ENCODE results near the gene MYCL.

The MYCL gene

GRCh38 chr1:39852876-39853275 is 48.8 kb downstream of the MYCL start:
- Histone ChIP-seq H3K36me3 (ENCODE audit: control insufficient read depth in 2 of 2, insufficient read depth in 1 of 2, low read length in 2 of 2) (peaks cover 3 to 54% of the 10 kb centered on the region in 2 experiments; a peak in 2 of 3 replicates), H3K4me3 (ENCODE audit: low read depth, low read length) (no peak overlapping the region), H3K9me3 (ENCODE audit: control insufficient read depth, insufficient read depth, low read depth, low read length) (no peaks in the 10 kb centered on the region), H3K27ac (ENCODE audit: extremely low read depth, low read depth, low read length) (peak overlapping the region; percentile 3; the same call in 1 of the 2 replicates), H3K4me1 (ENCODE audit: control insufficient read depth, insufficient read depth, low read length) (peaks cover 23% of the 10 kb centered on the region)
- ChIA-PET CTCF (interaction anchor here (0.6 to 1.0 kb wide), 2 partner anchors 50 to 180 kb away, joined by 3 read pairs; no protein-coding TSS in a partner anchor), POLR2A (interaction anchor here (0.5 to 1.0 kb wide), 2 partner anchors 15 to 50 kb away, joined by 3 to 5 read pairs; no protein-coding TSS in a partner anchor)
- TF ChIP-seq MYNN (tag by site-specific recombination; IDR thresholded peaks at IDR 0.05; ENCODE audit: borderline replicate concordance) (no peak), ZNF600 (tag by site-specific recombination; IDR thresholded peaks at IDR 0.05) (0 out of 2 replicates have a peak, but pooled peaks have one; percentile 16), IKZF3 (tag by site-specific recombination; IDR thresholded peaks at IDR 0.05) (no peak)

GRCh38 chr1:39852214-39852791 is 49.4 kb downstream of the MYCL start:
- no peak overlapping the region for H3K4me3 ChIP-seq (ENCODE audit: low read depth, low read length)
- peaks cover 23% of the 10 kb centered on the region for H3K4me1 ChIP-seq (ENCODE audit: control insufficient read depth, insufficient read depth, low read length)
- no peaks in the 10 kb centered on the region for H3K9me3 ChIP-seq (ENCODE audit: control insufficient read depth, insufficient read depth, low read depth, low read length)
- peak overlapping the region; percentile 3; the same call in 1 of the 2 replicates for H3K27ac ChIP-seq (ENCODE audit: extremely low read depth, low read depth, low read length)
- ChIA-PET POLR2A (interaction anchor here (0.5 to 1.0 kb wide), 2 partner anchors 16 to 49 kb away, joined by 3 to 5 read pairs; no protein-coding TSS in a partner anchor), CTCF (interaction anchor here (0.7 to 1.0 kb wide), 2 partner anchors 50 to 67 kb away, joined by 3 read pairs; no protein-coding TSS in a partner anchor)
- H3K36me3 ChIP-seq (ENCODE audit: control insufficient read depth in 2 of 2, insufficient read depth in 1 of 2, low read length in 2 of 2): peaks cover 3 to 59% of the 10 kb centered on the region in 2 experiments; a peak in 2 of 3 replicates
- no peak for TF ChIP-seq TRIM28 (IDR thresholded peaks at IDR 0.05; ENCODE audit: borderline replicate concordance, low read length)
- TF ChIP-seq ZNF114 (tag by site-specific recombination; IDR thresholded peaks at IDR 0.05): no peak
- no peak for TF ChIP-seq ZSCAN16 (tag by site-specific recombination; IDR thresholded peaks at IDR 0.05)
- TF ChIP-seq ZEB2 (tag by site-specific recombination; IDR thresholded peaks at IDR 0.05): peak; percentile 86
- TF ChIP-seq GFI1B (tag by site-specific recombination; IDR thresholded peaks at IDR 0.05): 0 out of 2 replicates have a peak, but pooled peaks have one; percentile 31
- TF ChIP-seq PATZ1 (tag by site-specific recombination; IDR thresholded peaks at IDR 0.05): 0 out of 2 replicates have a peak, but pooled peaks have one; percentile 49
- peak; percentile 78; the same call in 1 of the 2 replicates for TF ChIP-seq ZNF324 (tag by site-specific recombination; IDR thresholded peaks at IDR 0.05)
- TF ChIP-seq YY1 (tag by site-specific recombination; IDR thresholded peaks at IDR 0.05): no peak
- TF ChIP-seq ZNF169 (tag by site-specific recombination; IDR thresholded peaks at IDR 0.05): no peak
- no peak for TF ChIP-seq ZNF391 (tag by site-specific recombination; IDR thresholded peaks at IDR 0.05; ENCODE audit: borderline replicate concordance, low read depth)
- TF ChIP-seq PRDM4 (tag by site-specific recombination; IDR thresholded peaks at IDR 0.05): peak; percentile 14; the same call in 1 of the 2 replicates
- peak; percentile 84 for TF ChIP-seq ZNF639 (tag by site-specific recombination; IDR thresholded peaks at IDR 0.05)
- 0 out of 2 replicates have a peak, but pooled peaks have one; percentile 41 for TF ChIP-seq ZNF692 (tag by site-specific recombination; IDR thresholded peaks at IDR 0.05)
- TF ChIP-seq ZBTB8A (tag by site-specific recombination; IDR thresholded peaks at IDR 0.05): peak; percentile 76
- TF ChIP-seq KLF7 (tag by site-specific recombination; IDR thresholded peaks at IDR 0.05; ENCODE audit: borderline replicate concordance): no peak
- no peak for TF ChIP-seq ZNF423 (tag by site-specific recombination; IDR thresholded peaks at IDR 0.05)
- peak; percentile 82 for TF ChIP-seq ZNF629 (tag by site-specific recombination; IDR thresholded peaks at IDR 0.05)
- TF ChIP-seq ZNF792 (tag by site-specific recombination; IDR thresholded peaks at IDR 0.05): 0 out of 2 replicates have a peak, but pooled peaks have one; percentile 29
- TF ChIP-seq ZNF488 (tag by site-specific recombination; IDR thresholded peaks at IDR 0.05): peak; percentile 78
- TF ChIP-seq ZNF335 (tag by site-specific recombination; conservative IDR thresholded peaks at IDR 0.05): no peak; the same call in 1 of the 2 replicates
- TF ChIP-seq INSM2 (tag by site-specific recombination; IDR thresholded peaks at IDR 0.05): peak; percentile 73

Data from HEK293 (cell line).